Ureter (tissue), 1 donor: ENCODE data around the gene CD47. TPM values are rescaled to one million over a fixed set of nuclear protein-coding genes. Genes with fewer than 3 reads are reported as not detected.

Source experiments
- DNase-seq: peaks from one replicate; pipeline ENCODE4 v3.0.0-alpha.2; 2020; ENCODE audit warnings: low spot score
- total RNA-seq: library from RNA; stranded (reverse); gene quantifications from one replicate; pipeline ENCODE4 v1.2.4, GENCODE V29; 2023
- donor health status: DM: yes; HTN: yes; CAD: no.

Gene CD47
- total RNA-seq, 1 donor from 2014 or later = 76.5 TPM

DNA sequence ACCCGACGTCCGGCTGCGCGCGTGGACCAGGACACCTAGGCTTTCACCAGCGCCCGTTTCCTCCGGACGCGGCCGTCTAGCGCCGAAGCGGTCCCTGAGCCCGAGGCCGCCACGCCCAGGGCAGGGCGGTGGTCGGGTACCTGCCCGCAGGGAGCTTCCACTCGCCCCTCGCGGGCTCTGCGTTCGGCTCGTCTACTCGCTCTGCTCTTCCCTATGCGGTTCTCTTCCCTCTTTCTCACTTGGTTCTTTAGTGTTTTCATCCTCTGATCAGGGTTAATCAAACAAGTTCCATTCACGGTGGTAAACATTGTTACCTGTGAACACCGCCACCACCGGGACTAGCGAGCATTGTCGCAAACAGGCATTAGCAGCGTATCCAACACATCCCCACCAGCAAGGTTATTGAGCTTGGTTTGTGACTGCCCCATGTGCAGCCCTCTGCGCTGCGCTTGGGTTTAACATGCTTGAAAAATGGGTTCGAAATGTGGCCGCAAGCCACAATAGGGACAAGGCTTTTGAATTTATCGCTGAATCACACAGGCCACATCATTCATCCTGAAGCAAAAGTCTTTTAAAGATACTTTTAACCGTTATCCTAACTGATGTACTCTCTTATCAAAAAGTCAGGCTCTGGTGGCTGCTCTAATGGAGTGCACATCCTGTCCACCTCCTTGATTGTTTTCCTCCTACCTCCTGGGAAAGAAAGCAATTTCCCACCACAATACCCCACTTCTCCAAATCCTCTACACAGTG, 843 bp upstream of the CD47 start:
- DNase-seq = no peak

- no peak for DNase-seq
Observed at GRCh38 chr3:108090049-108090700, 656 bp downstream of the CD47 start.

GRCh38 chr3:108089579-108089978, 1.3 kb downstream of the CD47 start:
- DNase-seq = no peak

DNA sequence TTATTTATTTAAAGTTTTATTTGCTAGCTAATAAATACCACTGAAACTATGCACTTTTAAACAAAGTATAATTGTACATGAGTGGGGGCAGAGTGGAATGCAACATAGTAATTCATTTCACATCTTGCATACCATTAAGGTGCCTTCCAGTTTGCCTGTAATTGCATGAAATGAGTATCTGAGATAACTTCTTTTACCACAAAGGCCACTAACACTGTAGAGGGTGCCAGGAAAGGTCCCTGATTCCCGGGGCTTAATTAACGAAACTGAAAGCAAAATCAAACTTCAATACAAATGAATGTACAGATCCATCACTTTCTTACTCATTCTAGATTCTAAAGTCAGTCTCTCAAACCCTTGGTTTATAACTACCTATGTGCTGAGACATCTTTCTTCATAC, 2.1 kb downstream of the CD47 start:
- DNase-seq = no peak

- DNase-seq = no peak
Observed at GRCh38 chr3:108088146-108088545, 2.7 kb downstream of the CD47 start.

DNA sequence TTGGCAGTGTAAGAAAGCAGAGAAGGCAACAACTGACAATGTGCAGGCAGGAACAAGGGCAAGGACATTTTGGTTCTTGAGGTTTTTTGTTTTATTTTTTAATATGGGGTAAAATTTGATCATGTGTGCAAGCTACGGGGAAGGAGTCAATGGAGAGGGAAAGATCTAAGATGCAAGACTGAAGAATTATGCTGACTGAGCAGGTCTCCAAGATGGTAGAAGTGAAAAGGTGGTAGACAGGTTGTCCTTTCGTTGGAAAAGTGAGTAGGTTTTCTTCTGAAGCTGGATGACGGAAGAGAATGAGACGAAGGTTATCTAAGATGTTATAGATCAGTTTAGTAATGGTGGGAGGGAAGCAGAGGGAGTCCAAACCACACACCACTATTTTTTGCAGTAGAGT, 4.2 kb downstream of the CD47 start:
- no peak for DNase-seq

DNA sequence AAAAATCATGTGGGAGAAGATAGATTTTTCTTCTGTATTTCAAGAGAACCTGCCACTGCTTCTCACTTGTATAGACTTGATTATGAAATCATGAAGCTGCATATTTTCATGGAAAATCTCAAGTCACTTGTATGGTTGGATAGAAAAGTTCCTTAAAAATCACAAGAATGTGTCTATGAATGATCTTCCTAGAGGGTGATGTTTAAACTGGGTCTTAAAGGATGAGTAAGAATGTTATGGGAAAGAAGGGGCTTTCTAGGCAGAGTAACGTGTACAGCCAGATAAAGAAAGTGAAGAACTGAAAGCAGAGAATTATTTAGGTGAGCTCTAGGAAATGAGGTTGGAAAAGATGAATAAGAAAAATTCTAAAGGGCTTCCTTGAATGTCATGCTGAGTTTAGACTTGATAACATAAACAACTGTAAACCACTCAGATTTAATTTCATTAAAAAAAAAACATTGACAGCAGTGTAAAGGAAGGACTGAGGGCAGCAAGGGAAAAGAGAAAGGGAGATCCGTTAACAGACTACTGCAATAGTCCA, 5.0 kb downstream of the CD47 start:
- no peak for DNase-seq

- no peak for DNase-seq
Observed at GRCh38 chr3:108085370-108085769, 5.5 kb downstream of the CD47 start.

GRCh38 chr3:108079877-108080276, 11.0 kb downstream of the CD47 start:
- no peak for DNase-seq

DNA sequence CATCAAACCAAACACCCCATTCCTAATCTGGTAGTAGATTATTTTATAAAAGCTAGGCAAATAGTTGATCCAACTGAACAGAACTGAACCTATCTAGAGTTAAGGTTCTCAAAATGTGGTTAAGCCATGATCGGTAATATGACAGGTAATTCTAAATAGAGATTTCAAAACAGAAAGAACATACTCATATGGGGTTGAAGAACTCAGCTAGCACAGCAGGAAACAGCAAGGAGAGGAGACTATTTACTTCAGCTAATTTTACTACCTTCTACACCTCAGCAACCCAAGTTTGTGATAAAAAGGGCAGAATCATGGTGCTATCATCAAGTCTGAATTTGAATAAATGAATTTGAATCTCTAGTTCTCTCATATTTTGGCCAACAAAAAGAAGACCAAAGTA, 11.8 kb downstream of the CD47 start:
- DNase-seq = no peak

- no peak for DNase-seq
Observed at GRCh38 chr3:108076564-108076963, 14.3 kb downstream of the CD47 start.

DNA sequence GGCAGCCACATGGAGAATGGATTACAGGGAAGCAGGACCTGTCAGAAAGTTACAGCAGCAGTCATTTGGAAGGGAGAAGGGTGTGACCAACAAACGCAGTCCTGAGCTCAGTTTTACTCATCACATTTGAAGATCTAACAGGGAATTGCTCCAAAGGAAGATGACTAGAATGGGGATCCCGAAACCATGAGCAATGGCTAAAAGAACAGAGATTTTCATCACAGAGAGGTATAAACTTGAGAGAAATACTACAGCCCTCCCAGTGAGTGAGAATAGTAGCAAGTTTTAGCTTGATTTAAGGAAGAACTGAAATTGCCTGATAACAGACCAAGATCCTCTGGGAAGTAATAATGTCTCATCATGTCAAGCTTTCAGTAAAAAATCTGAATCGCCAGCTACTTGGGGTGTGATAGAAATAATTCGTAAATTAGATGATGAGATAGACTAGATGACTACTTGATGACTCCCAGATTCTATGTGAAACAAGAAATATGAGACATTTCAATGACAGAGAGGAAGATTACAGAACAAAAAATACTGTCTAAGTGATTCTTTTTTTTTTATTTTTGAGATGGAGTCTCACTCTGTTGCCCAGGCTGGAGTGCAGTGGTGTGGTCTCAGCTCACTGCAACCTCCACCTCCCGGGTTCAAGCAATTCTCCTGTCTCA, 16.9 kb downstream of the CD47 start:
- DNase-seq = no peak

DNA sequence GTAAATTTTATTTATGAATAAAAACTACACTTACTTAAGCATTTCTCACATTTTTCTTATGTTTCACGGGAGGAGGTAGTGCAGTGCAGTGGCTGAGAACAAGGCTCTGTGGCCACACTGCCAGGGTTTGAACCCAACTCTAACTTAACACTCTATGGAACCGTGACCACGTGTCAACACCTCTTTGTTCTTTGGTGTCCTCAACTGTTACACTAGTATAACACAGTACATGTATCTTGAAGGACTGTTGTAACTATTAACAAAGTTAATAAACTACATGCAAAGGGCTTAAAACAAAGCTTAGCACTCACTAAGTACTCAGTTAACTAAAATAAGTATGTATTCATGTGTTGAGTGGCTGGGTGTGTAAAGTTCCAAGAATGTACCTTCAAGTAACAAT, 19.5 kb downstream of the CD47 start:
- no peak for DNase-seq

- DNase-seq = no peak
Observed at GRCh38 chr3:108070356-108070755, 20.5 kb downstream of the CD47 start.

DNA sequence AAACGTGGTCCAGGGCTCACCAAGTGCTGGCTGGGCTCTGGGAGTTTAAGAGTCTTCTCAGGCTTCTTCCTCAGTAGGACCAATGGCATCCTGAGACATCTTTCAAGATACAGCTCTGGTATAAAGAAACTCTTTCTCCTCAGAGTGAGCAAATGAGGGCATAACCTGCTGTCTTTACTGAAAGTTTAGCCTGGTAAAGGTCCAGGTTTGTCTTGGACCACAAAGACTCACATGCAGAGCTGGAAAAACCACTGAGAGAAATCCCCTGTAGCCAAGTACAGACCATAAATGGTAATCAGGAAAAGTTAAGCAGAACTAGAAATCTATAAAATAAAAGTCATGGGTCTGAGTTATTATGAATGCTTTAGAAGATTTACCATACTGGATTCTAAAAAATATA, 23.1 kb downstream of the CD47 start:
- no peak for DNase-seq

- no peak for DNase-seq
Observed at GRCh38 chr3:108065096-108065495, 25.7 kb downstream of the CD47 start.

GRCh38 chr3:108064293-108064887, 26.4 kb downstream of the CD47 start:
- no peak for DNase-seq

- no peak for DNase-seq
Observed at GRCh38 chr3:108062051-108062450, 28.8 kb downstream of the CD47 start.

DNA sequence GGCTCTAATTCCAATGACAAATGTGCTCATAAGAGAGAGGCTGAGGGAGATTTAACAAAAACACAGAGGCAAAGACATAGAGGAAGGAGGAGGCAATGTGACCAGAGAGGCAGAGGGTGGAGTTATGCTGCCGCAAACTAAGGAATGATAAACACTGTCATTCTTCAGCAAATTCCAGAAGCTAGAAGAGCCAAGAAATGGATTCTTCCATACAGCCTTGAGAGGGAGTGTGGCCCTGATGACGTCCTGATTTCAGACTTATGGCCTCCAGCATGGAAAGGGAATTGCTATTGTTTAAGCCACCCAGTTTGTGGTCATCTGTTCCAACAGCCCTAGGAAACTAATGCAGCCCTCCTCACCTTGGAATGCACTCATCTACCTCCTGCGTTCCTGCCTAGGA, 30.5 kb downstream of the CD47 start:
- no peak for DNase-seq

- DNase-seq = no peak
Observed at GRCh38 chr3:108055931-108056330, 34.9 kb downstream of the CD47 start.

DNA sequence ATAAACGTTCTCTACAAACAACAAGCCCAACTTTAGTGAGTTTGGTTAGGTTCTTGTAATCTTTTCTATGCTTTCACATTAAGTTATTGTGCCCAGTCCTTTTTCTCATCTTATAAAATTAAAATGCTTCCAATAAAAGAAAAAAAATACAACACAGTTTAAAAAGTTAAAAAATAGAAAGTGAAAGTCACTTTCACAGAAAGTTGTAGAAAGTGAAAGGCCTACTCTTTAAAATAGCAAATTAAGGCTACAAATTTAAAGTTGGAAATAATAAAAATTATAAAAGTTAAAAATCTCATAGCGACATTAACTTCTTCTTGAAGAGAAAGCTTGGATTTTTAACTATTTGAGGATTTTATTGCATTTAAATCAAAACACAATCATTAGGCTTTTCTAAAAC, 35.9 kb downstream of the CD47 start:
- no peak for DNase-seq

- no peak for DNase-seq
Observed at GRCh38 chr3:108053483-108053882, 37.3 kb downstream of the CD47 start.
